Pancreas (tissue), 10 donors: ENCODE measurements around the gene OR51I1. TPM values are rescaled to one million over a fixed set of nuclear protein-coding genes. Genes with fewer than 3 reads are reported as not detected.

Experiments used
- ATAC-seq, 4 donors: fragments of 200-7000 bp; cut with Tn5 transposase; one replicate each; pipeline versions ENCODE4 v1.8.0 to v1.9.1; 2020; ENCODE audit warnings: mild to moderate bottlenecking in 4 of 4, moderate library complexity in 4 of 4
- DNase-seq, 6 donors: peaks; one replicate each; pipeline ENCODE4 v3.0.0-alpha.2; 2020
- FAIRE-seq: peaks from 2 replicates; lab custom pipeline; 2012; peaks lifted over from hg19 to GRCh38; lab: Jason Lieb, UNC
- H3K27ac ChIP-seq, 4 donors: fragments of 200-600 bp; sonication (generic); 1 replicate in 3 of 4; 2 replicates in 1 of 4; pipeline versions ENCODE4 v1.5.0 to v1.8.0; 2020
- H3K27me3 ChIP-seq, 4 donors: fragments of 200-600 bp; one replicate each; pipeline ENCODE4 v1.8.0; 2021
- H3K36me3 ChIP-seq, 3 donors: fragments of 200-600 bp; sonication (generic) in 1 of 3; one replicate each; pipeline versions ENCODE4 v1.5.0 to v1.8.0; 2020 to 2021
- H3K4me1 ChIP-seq, 3 donors: fragments of 200-600 bp; one replicate each; pipeline ENCODE4 v1.8.0; 2021
- H3K4me3 ChIP-seq, 4 donors: fragments of 200-600 bp; sonication (generic) in 2 of 4; one replicate each; pipeline versions ENCODE4 v1.5.0 to v1.8.0; 2020 to 2021
- H3K9me3 ChIP-seq, 4 donors: fragments of 200-600 bp; one replicate each; pipeline ENCODE4 v1.8.0; 2021
- CTCF ChIP-seq, 4 donors: fragments of 200-600 bp; sonication (generic) in 3 of 4; IDR thresholded peaks; one replicate each; pipeline versions ENCODE4 v1.5.0 to v1.8.0; 2021; ENCODE audit warnings: antibody characterized with exemption in 4 of 4
- WGBS, 2 donors: extraction: QIAGEN DNeasy Blood & Tissue Kit; methylation state at CpG; one replicate each; pipeline ENCODE4 v1.1.7; 2013; 5-methylcytosine and 5-hydroxymethylcytosine counted together
- intact Hi-C, 3 donors: fragments of 100-400 bp; cut with DNase I; formaldehyde crosslinking; loops; one replicate each; pipeline versions ENCODE4 v1.11.1 to v1.14.2; 2022
- polyA plus RNA-seq, 2 donors: library from polyadenylated mRNA; stranded (reverse); fragments of 200-250 nt; gene quantifications; one replicate each; pipeline ENCODE4 v1.2.3, GENCODE V29; 2013
- total RNA-seq, 6 donors: library from RNA; stranded (reverse); fragmentation: NEBNext Ultra II Directional in 4 of 6; extraction: Animal tissue kit (Norgen Biotek cat#: 25700) in 4 of 6; gene quantifications; one replicate each; pipeline versions ENCODE4 v1.2.1 to v1.2.4, GENCODE V29; 2021 to 2023
- donor health status: healthy with polysubstance abuse.
- donor health status: DM: no; HTN: no; CAD: no; lungs with moderate emphysema.
- donor health status: DM: no; HTN: no; CAD: no.
- donor health status: control.
- donor health status: control.
- donor health status: Bipolar disorder and iron deficiency.
- donor health status: DM: yes; HTN: yes; CAD: no.
- donor health status: DM: no; HTN: no; CAD: no.
- donor health status: DM: no; HTN: no; CAD: no.
- donor health status: DM: yes; HTN: yes; CAD: no.

Gene OR51I1
- total RNA-seq, result under 1 TPM in 1 of 6 donors, not detected in 5; 0.28 TPM
- polyA plus RNA-seq, result not detected

GRCh38 chr11:5441414-5441813, at the start of gene OR51I1:
Gene OR51I1 (minus strand): TSS chr11:5441514. CDS start chr11:5441514, 0 bp downstream.
- no peaks in the 10 kb centered on the region for H3K27me3 ChIP-seq
- 19 to 21% methylated on average over 2 of the region's 2 CpGs for WGBS, 2 donors
- no peaks in the 10 kb centered on the region for H3K36me3 ChIP-seq
- H3K4me1 ChIP-seq, result no peaks in the 10 kb centered on the region
- H3K27ac ChIP-seq, result no peak within 1 kb of the TSS
- no peak for TF ChIP-seq CTCF (IDR thresholded peaks at IDR 0.05)
- H3K9me3 ChIP-seq, result no peaks in the 10 kb centered on the region
- DNase-seq (no peak), FAIRE-seq (no peak), ATAC-seq (no peak)
- H3K4me3 ChIP-seq, result no peak within 1 kb of the TSS
- intact Hi-C loops, result no loop called here

GRCh38 chr11:5489576-5490357, 48.5 kb upstream of the OR51I1 start:
- H3K27me3 ChIP-seq, result no peaks in the 10 kb centered on the region
- ATAC-seq (no peak), FAIRE-seq (no peak), DNase-seq (no peak)
- intact Hi-C loops, result no loop called here
- no peak for TF ChIP-seq CTCF (IDR thresholded peaks at IDR 0.05)
- no peak overlapping the region for H3K27ac ChIP-seq
- no peaks in the 10 kb centered on the region for H3K36me3 ChIP-seq
- H3K4me1 ChIP-seq, result no peaks in the 10 kb centered on the region
- H3K9me3 ChIP-seq, result no peaks in the 10 kb centered on the region
- 37 to 41% methylated on average over 5 of the region's 5 CpGs for WGBS, 2 donors
- H3K4me3 ChIP-seq, result no peak overlapping the region

GRCh38 chr11:5488798-5489399, 47.6 kb upstream of the OR51I1 start:
- Histone ChIP-seq H3K4me1 (no peaks in the 10 kb centered on the region), H3K4me3 (no peak overlapping the region), H3K27ac (no peak overlapping the region), H3K36me3 (no peaks in the 10 kb centered on the region), H3K9me3 (no peaks in the 10 kb centered on the region), H3K27me3 (no peaks in the 10 kb centered on the region)
- no peak for TF ChIP-seq CTCF (IDR thresholded peaks at IDR 0.05)
- ATAC-seq, result no peak
- 88 to 93% methylated on average over 4 of the region's 4 CpGs for WGBS, 2 donors
- FAIRE-seq, result no peak
- no peak for DNase-seq
- intact Hi-C loops, result no loop called here

GRCh38 chr11:5488385-5488784, 47.1 kb upstream of the OR51I1 start, which contains the start of gene OR52D1:
Gene OR52D1 (plus strand): TSS chr11:5488685. CDS start chr11:5488707, 22 bp downstream.
- H3K27me3 ChIP-seq, result no peaks in the 10 kb centered on the region
- no peak for FAIRE-seq
- intact Hi-C loops, result no loop called here
- H3K4me3 ChIP-seq, result no peak within 1 kb of the TSS
- H3K9me3 ChIP-seq, result no peaks in the 10 kb centered on the region
- no peaks in the 10 kb centered on the region for H3K4me1 ChIP-seq
- H3K36me3 ChIP-seq, result no peaks in the 10 kb centered on the region
- no peak for TF ChIP-seq CTCF (IDR thresholded peaks at IDR 0.05)
- no peak for DNase-seq
- no peak for ATAC-seq
- H3K27ac ChIP-seq, result no peak within 1 kb of the TSS

GRCh38 chr11:5486421-5486820, 45.1 kb upstream of the OR51I1 start:
- TF ChIP-seq CTCF (IDR thresholded peaks at IDR 0.05), result no peak
- intact Hi-C loops, result no loop called here
- no peaks in the 10 kb centered on the region for H3K27me3 ChIP-seq
- H3K9me3 ChIP-seq, result no peaks in the 10 kb centered on the region
- no peak overlapping the region for H3K4me3 ChIP-seq
- no peaks in the 10 kb centered on the region for H3K36me3 ChIP-seq
- 49 to 59% methylated on average over 3 of the region's 3 CpGs for WGBS, 2 donors
- FAIRE-seq (no peak), DNase-seq (no peak), ATAC-seq (no peak)
- no peak overlapping the region for H3K27ac ChIP-seq
- no peaks in the 10 kb centered on the region for H3K4me1 ChIP-seq
